ENCODE measurements around the gene LPAR6.

DNA sequence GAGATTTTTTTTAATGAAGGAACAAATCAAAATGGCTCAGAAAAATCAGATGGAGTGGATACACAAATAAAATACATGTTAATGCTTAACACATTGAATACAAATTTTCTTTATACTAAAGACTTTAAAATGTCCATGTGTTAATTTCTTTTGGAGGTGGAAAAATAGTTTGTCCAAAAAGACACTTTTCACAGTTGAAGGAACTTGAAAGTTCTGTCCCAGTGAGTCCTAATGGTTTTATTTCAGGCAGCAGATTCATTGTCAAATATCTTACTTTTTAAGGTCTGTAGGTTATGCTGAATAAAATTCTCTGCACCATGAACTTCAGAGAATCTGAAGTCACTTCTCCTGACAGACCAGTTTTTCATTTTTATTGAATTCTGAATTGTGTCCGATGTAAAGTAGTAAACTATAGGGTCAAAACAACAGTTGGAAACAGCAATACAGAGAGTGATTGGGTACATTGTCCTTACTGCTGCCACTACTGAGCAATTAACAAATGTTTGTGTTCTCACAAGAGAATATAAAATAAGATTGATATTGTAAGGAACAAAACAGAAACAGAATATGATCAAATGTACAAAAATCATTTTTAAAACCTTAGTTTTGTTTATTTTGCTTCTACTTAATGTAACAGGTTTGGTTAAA, 1.6 kb downstream of the LPAR6 start:
- TF ChIP-seq EZH2 (IDR thresholded peaks at IDR 0.05; ENCODE audit: insufficient read depth, poor library complexity, severe bottlenecking) (no peak), EZH2phosphoT487 (IDR thresholded peaks at IDR 0.05; ENCODE audit: insufficient read depth, low read depth) (no peak)

All from GM23248 (cell line).